Left kidney (tissue), 8 donors: Measurements from ENCODE around the gene COMMD10. TPM values are rescaled to one million over a fixed set of nuclear protein-coding genes. Genes with fewer than 3 reads are reported as not detected.
A peak's percentile ranks its signal among the peaks of the same experiment; 100 is the strongest.
"Not testable (repeated sequence)": the region's sequence is repeated elsewhere in the genome, so short reads cannot be mapped to it uniquely, and the experiment has no call there.

Experiments used
- DNase-seq: peaks from one replicate; pipeline ENCODE4 v3.0.0-alpha.2; 2013
- long read RNA-seq, 8 donors: transcript quantifications; one replicate each; lab custom pipeline, GENCODE V29; 2026
- polyA plus RNA-seq: library from polyadenylated mRNA; unstranded; fragments of 120-200 nt; gene quantifications from one replicate; pipeline ENCODE4 v1.2.1, GENCODE V29; 2013; ENCODE audit not compliant: insufficient read length

The COMMD10 gene
- 64.4 TPM for polyA plus RNA-seq
- long read RNA-seq, donor 1, transcript COMMD10-201 (7 exons, 1,469 nt), result major isoform, 17 of 17 reads
- long read RNA-seq, donor 1, partial matches to known transcripts, result 0 of 17 reads
- long read RNA-seq, donor 1, other reads (novel, unspliced or antisense), result 0 of 17 reads
- long read RNA-seq, donor 2, transcript COMMD10-201 (7 exons, 1,469 nt), result major isoform, 22 of 23 reads
- long read RNA-seq, donor 2, partial matches to known transcripts, result 0 of 23 reads
- long read RNA-seq, donor 2, other reads (novel, unspliced or antisense), result 0 of 23 reads
- long read RNA-seq, donor 3, transcript COMMD10-201 (7 exons, 1,469 nt), result major isoform, 16 of 16 reads
- long read RNA-seq, donor 3, partial matches to known transcripts, result 0 of 16 reads
- long read RNA-seq, donor 3, other reads (novel, unspliced or antisense), result 0 of 16 reads
- long read RNA-seq, donor 4, result 0 reads
- long read RNA-seq, donor 5, transcript COMMD10-201 (7 exons, 1,469 nt), result major isoform, 36 of 42 reads
- long read RNA-seq, donor 5, partial matches to known transcripts, result 5 of 42 reads
- long read RNA-seq, donor 5, other reads (novel, unspliced or antisense), result 0 of 42 reads
- long read RNA-seq, donor 6, transcript COMMD10-201 (7 exons, 1,469 nt), result major isoform, 28 of 29 reads
- long read RNA-seq, donor 6, partial matches to known transcripts, result 0 of 29 reads
- long read RNA-seq, donor 6, other reads (novel, unspliced or antisense), result 0 of 29 reads
- long read RNA-seq, donor 7, transcript COMMD10-201 (7 exons, 1,469 nt), result major isoform, 31 of 32 reads
- long read RNA-seq, donor 7, partial matches to known transcripts, result 0 of 32 reads
- long read RNA-seq, donor 7, other reads (novel, unspliced or antisense), result 0 of 32 reads
- long read RNA-seq, donor 8, transcript COMMD10-201 (7 exons, 1,469 nt), result major isoform, 8 of 8 reads
- long read RNA-seq, donor 8, partial matches to known transcripts, result 0 of 8 reads
- long read RNA-seq, donor 8, other reads (novel, unspliced or antisense), result 0 of 8 reads

GRCh38 chr5:116084871-116085715 is at the start of gene COMMD10:
Gene COMMD10 (plus strand): TSS chr5:116085025.
- peak; percentile 79 for DNase-seq

- DNase-seq, result no peak
Measured at GRCh38 chr5:116035123-116035522, 49.7 kb upstream of the COMMD10 start.

- DNase-seq, result no peak
Measured at GRCh38 chr5:116037236-116037822, 47.5 kb upstream of the COMMD10 start.

GRCh38 chr5:116038817-116039216 is 46.0 kb upstream of the COMMD10 start:
- DNase-seq, result no peak

- DNase-seq, result no peak
Measured at GRCh38 chr5:116042375-116042774, 42.5 kb upstream of the COMMD10 start.

- DNase-seq, result no peak
Measured at GRCh38 chr5:116044073-116044472, 40.8 kb upstream of the COMMD10 start.

DNA sequence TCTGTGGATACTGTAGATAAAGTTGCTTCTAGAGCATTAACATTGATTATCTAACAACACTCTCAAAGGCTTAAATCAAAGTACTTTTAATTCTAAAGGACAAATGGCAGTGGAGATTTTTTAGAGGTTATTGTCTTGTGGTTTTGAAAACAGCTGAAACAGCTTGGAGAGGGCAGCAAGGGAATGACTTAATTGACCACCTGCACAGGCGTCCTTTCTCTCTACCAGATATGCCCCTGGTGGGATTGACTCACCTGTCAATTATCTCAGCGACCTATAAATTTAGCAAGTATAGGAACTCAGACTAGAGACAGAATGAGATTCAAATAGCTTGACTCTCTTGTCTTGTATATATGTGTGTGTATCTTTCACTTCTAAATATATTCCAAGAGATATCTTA is 39.0 kb upstream of the COMMD10 start:
- no peak for DNase-seq

DNA sequence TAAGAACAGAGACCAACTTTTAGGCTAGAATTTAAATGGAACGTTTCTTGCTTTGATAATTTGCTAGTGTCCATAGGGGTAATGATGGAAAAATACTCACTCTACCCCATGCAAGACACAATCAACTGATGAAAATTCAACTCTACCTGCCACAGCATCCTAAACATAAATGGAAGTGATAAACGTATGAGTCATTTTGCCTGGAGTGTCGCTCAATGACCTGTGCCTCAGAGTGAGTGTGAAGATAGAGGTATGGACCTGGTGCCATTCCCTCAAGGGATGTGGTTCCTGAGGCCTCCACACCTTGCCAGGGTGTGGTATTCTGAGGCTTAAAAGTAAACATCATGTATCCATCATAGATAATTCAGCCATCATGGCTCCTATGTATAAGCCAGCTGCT is 38.6 kb upstream of the COMMD10 start:
- DNase-seq, result no peak

- DNase-seq, result no peak
Measured at GRCh38 chr5:116046823-116047222, 38.0 kb upstream of the COMMD10 start.

GRCh38 chr5:116058346-116058936 is 26.4 kb upstream of the COMMD10 start:
- DNase-seq, result no peak

DNA sequence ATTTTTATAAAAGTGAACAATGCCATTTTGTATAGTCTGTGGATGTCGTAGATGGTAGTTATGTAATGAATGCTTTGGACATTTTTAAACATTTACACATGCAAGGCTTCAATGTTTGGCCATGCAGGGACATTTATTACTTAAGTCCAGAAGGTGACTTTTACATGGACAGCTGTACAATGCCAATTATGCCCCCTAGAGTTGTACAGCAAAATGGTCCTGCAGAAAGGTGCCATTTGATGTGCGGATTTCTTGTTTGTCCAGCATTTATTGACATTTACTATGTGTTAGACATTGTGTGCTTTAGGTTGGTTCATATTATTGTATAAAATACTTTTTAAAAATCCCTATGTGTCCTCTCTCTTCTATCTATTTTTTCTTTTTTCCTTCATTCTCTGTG is 22.5 kb upstream of the COMMD10 start:
- DNase-seq, result no peak

DNA sequence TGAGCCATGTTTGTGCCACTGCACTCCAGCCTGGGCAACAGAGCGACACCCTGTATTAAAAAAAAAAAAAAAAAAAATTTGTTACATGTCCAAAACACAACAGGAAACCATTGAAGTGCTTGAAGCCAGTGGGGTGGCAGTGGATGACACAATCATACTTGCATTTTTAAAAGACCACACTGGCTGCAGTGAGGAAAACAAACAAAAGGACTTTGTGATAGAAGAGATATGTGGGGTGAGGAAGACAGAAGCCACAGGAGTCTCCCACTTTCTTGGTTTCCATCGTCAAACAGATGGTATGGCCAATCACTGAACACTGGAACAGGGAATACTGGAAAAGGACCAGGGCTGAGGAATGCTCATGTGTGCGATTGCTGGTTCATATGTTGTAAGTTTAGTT is 20.9 kb upstream of the COMMD10 start:
- no peak for DNase-seq

DNA sequence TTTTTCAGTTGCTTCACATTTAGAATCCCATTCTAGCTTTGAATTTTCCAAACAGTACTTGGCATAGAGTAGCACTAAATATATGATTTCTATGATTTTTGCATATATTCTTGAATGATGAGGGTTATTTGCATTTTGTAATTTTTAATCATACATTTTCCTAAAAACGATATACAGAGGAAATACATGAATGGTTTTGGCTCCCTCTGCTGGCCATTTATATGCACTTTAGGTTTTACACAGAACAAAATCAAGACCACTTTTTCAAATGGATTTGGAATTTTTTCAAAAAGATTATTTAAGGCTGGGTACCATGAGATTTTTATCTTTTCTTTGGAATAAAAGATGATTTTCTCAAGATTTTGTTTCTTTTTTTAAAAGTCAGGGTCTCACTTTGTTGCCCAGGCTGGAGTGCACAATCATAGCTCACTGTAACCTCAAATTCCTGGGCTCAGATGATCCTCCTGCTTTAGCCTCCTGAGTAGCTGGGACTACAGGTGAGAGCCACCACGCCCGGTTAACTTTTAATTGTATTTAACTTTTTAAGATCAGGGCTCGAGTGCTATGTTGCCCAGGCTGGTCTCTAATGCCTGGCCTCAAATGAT is 16.7 kb upstream of the COMMD10 start:
- DNase-seq, result peak; percentile 57

- no peak for DNase-seq
Measured at GRCh38 chr5:116071211-116071610, 13.6 kb upstream of the COMMD10 start.

GRCh38 chr5:116075191-116075831 is 9.5 kb upstream of the COMMD10 start:
- DNase-seq, result no peak

DNA sequence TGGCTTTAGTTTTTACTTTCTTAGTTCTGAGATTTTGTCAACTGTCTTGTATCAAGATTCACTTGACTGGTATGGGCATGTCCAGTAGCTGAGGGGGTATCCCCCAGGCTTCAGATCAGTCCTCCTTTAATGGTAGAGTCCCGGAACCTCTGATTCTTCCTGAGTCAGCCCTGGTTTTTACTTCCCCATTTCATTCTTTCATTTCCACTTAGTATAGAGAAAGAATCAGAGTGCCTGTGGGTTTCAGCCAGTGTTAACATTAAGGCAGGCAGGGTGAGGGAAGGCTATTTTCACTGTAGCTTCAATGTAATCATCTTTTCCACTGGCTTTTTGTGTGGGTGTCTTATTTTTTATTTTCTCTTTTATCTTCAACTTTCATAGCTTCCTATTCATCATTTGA is 8.3 kb upstream of the COMMD10 start:
- DNase-seq, result no peak

- no peak for DNase-seq
Measured at GRCh38 chr5:116078199-116078598, 6.6 kb upstream of the COMMD10 start.

DNA sequence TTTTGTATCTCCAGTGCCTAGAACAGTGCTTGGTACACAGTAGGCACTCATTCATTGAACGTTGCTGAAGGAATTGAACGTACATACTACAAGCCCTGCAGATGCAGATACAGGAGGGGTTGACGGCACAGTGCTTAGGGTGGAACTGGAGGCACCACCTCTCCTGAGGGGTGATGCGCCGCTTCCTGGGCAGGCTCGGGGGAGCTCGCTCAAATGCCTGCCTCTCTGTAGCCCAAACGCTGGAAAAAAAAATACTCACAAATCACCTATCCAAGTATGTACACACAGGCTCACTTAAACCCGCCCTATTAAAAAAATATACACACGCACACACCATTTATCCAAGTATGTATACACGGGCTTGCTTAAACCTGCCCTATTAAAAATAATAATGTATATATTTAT is 536 bp upstream of the COMMD10 start:
- DNase-seq, result peak; percentile 33

DNA sequence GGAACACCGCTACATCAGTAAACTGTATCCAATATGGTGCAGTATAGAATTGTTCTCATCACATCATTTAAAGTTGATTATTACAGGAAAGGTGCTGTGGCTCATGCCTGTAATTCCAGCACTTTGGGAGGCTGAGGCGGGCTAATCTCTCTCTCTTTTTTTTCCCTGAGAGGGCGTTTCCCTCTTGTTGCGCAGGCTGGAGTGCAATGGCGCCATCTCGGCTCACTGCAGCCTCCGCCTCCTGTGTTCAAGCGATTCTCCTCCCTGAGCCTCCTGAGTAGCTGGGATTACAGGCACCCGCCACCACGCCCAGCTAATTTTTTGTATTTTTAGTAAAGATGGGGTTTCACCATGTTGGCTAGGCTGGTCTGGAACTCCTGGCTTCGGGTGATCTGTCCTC is 1.5 kb downstream of the COMMD10 start:
- DNase-seq, result not testable (repeated sequence)

DNA sequence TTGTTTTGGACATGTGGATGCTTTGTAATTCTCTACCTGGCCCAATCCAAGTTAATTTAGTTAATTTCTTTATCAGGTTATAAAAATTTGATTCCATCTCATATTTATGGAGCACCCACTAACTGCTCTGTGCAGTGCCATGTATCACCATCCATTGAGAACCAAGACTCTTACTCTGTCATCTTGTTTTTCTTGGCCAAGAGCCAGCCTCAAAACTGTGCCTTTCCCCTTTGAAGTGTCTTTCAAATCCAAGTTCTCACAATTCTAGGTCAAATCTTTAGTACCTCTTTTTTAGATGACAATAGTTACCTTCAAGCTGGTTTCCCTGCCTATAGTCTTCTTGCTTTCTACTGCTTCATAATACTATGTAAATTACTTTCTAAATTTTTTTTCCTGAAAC is 3.2 kb downstream of the COMMD10 start:
- no peak for DNase-seq
